Stomach (tissue), 4 donors: ENCODE data around the gene RBMS3.

Source experiments
- EP300 ChIP-seq: sonication (generic); formaldehyde crosslinking; IDR thresholded peaks from one replicate; pipeline ENCODE4 v1.6.1; 2017; ENCODE audit warnings: antibody characterized with exemption
- POLR2A ChIP-seq, 4 donors: fragments of 450-650 bp; IDR thresholded peaks; one replicate each; pipeline ENCODE4 v1.6.1; 2016; ENCODE audit warnings: antibody characterized with exemption in 4 of 4, control low read depth in 2 of 4, mild to moderate bottlenecking in 1 of 4, moderate library complexity in 1 of 4
- POLR2AphosphoS5 ChIP-seq, 3 donors: sonication (generic); formaldehyde crosslinking; IDR thresholded peaks; one replicate each; pipeline ENCODE4 v1.6.1; 2016; ENCODE audit warnings: antibody characterized with exemption in 3 of 3
- TF ChIP-seq, protein P1 (sequence below), 7 experiments: fragments of 450-650 bp in 4 of 7; fragments of 200-600 bp in 3 of 7; sonication (generic) in 3 of 7; IDR thresholded peaks; one replicate each; pipeline ENCODE4 v1.5.1; 2016 to 2019; ENCODE audit warnings: antibody characterized with exemption in 7 of 7, control low read depth in 2 of 7, mild to moderate bottlenecking in 1 of 7

DNA sequence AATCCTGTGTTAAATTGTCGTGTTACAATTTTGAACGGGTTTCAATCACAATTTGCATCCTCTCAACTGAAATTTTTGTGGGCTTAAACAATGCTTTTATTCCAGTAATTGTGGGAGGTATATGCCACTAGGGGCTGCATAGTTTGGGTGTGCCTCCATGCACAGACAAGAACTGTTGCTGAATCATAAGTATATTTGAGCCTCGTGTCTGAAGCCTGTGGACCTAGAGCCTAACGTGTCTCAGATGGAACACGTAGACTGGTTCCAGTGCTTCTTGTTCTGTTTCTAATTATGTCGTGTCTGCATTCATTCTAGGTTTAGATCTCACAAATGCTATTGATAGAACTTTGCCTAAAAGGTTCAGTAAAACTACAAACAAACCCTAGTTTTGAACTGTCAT is 363.4 kb downstream of the RBMS3 start:
- TF ChIP-seq EP300 (no peak), POLR2AphosphoS5 (IDR thresholded peaks at IDR 0.05) (no peak), POLR2A (IDR thresholded peaks at IDR 0.05) (no peak)
- TF ChIP-seq, protein P1, sequence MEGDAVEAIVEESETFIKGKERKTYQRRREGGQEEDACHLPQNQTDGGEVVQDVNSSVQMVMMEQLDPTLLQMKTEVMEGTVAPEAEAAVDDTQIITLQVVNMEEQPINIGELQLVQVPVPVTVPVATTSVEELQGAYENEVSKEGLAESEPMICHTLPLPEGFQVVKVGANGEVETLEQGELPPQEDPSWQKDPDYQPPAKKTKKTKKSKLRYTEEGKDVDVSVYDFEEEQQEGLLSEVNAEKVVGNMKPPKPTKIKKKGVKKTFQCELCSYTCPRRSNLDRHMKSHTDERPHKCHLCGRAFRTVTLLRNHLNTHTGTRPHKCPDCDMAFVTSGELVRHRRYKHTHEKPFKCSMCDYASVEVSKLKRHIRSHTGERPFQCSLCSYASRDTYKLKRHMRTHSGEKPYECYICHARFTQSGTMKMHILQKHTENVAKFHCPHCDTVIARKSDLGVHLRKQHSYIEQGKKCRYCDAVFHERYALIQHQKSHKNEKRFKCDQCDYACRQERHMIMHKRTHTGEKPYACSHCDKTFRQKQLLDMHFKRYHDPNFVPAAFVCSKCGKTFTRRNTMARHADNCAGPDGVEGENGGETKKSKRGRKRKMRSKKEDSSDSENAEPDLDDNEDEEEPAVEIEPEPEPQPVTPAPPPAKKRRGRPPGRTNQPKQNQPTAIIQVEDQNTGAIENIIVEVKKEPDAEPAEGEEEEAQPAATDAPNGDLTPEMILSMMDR (IDR thresholded peaks at IDR 0.05) = no peak
